ENCODE results near the gene TOR1B.

GRCh38 chr9:129854588-129855110 is 51.7 kb downstream of the TOR1B start:
- TF ChIP-seq CTCF (IDR thresholded peaks at IDR 0.05) (no peak), POLR2A (IDR thresholded peaks at IDR 0.05) (no peak)

Measured in breast epithelium (tissue), 3 donors.